H1 (cell line): ENCODE results near the gene SBK2. TPM values are rescaled to one million over a fixed set of nuclear protein-coding genes. Genes with fewer than 3 reads are reported as not detected.

Source experiments
- CTCF ChIA-PET: fragments of 300-600 bp; sonication (Branson Sonifier 250); formaldehyde crosslinking; loops from one replicate; lab custom pipeline; 2021; ENCODE audit not compliant: partially characterized antibody; lab: Charles Lee
- POLR2A ChIA-PET: fragments of 300-600 bp; sonication (Branson Sonifier 250); formaldehyde crosslinking; loops from one replicate; lab custom pipeline; 2021; ENCODE audit warnings: inconsistent platforms; ENCODE audit not compliant: partially characterized antibody; lab: Charles Lee
- DNase-seq, 2 experiments: peaks; one replicate each; pipeline versions ENCODE4 v3.0.0 to v3.0.0-alpha.2; 2010 to 2022; ENCODE audit warnings: low spot score in 2 of 2, low read depth in 1 of 2, mixed read lengths in 1 of 2
- FAIRE-seq: peaks from 2 replicates; lab custom pipeline; 2011; peaks lifted over from hg19 to GRCh38; lab: Jason Lieb, UNC
- H2AFZ ChIP-seq: 2 replicates; pipeline ENCODE4 v1.8.1; 2012; ENCODE audit warnings: low read length, inconsistent platforms
- H2AK5ac ChIP-seq: 2 replicates; pipeline ENCODE4 v1.6.1; 2013; ENCODE audit warnings: low read depth, low read length
- H2BK120ac ChIP-seq: replicated peaks from 2 replicates; pipeline ENCODE3; 2013; ENCODE audit warnings: low read depth, low read length, inconsistent platforms
- H2BK12ac ChIP-seq: 2 replicates; pipeline ENCODE4 v1.6.1; 2013; ENCODE audit warnings: low read depth, low read length
- H2BK15ac ChIP-seq: 2 replicates; pipeline ENCODE4 v1.6.1; 2013; ENCODE audit warnings: low read length
- H2BK20ac ChIP-seq: 2 replicates; pipeline ENCODE4 v1.6.1; 2013; ENCODE audit warnings: low read length
- H2BK5ac ChIP-seq: 2 replicates; pipeline ENCODE4 v1.6.1; 2013; ENCODE audit warnings: low read depth, low read length
- H3K14ac ChIP-seq: 2 replicates; pipeline ENCODE4 v1.6.1; 2013; ENCODE audit warnings: inconsistent platforms; ENCODE audit not compliant: insufficient read length
- H3K18ac ChIP-seq: 2 replicates; pipeline ENCODE4 v1.6.1; 2013; ENCODE audit warnings: low read length; ENCODE audit errors: extremely low read depth
- H3K23ac ChIP-seq: 2 replicates; pipeline ENCODE4 v1.6.1; 2013; ENCODE audit warnings: inconsistent platforms; ENCODE audit not compliant: insufficient read length
- H3K23me2 ChIP-seq: 2 replicates; pipeline ENCODE4 v1.6.1; 2013; ENCODE audit warnings: low read depth, low read length
- H3K27ac ChIP-seq: 2 replicates; pipeline ENCODE4 v1.6.1; 2011; ENCODE audit warnings: low read depth, low read length, inconsistent platforms
- H3K27me3 ChIP-seq, 4 experiments: replicated peaks in 1 of 4; 1 replicate in 1 of 4; 2 replicates in 3 of 4; pipeline versions ENCODE4 v1.6.1 to v1.8.1; 2011 to 2013; ENCODE audit warnings: low read length in 3 of 4, mild to moderate bottlenecking in 3 of 4, inconsistent platforms in 2 of 4, mixed read lengths in 2 of 4, moderate library complexity in 1 of 4; ENCODE audit not compliant: control insufficient read depth in 3 of 4, insufficient read depth in 3 of 4; ENCODE audit errors: extremely low read depth in 1 of 4
- H3K36me3 ChIP-seq, 4 experiments: 2 replicates each; pipeline versions ENCODE4 v1.6.1 to v1.8.1; 2011 to 2013; ENCODE audit warnings: mild to moderate bottlenecking in 4 of 4, low read length in 3 of 4, moderate library complexity in 2 of 4, control low read depth in 1 of 4, inconsistent platforms in 1 of 4; ENCODE audit not compliant: insufficient read depth in 4 of 4, control insufficient read depth in 2 of 4
- H3K4ac ChIP-seq: replicated peaks from 2 replicates; pipeline ENCODE3; 2013; ENCODE audit warnings: low read length, low read depth, mixed read lengths, inconsistent platforms; ENCODE audit not compliant: insufficient read length
- H3K4me1 ChIP-seq, 4 experiments: replicated peaks in 1 of 4; 1 replicate in 1 of 4; 2 replicates in 3 of 4; pipeline versions ENCODE4 v1.6.1 to v1.8.1; 2011 to 2013; ENCODE audit warnings: low read length in 3 of 4, inconsistent platforms in 2 of 4, mixed read lengths in 1 of 4; ENCODE audit not compliant: insufficient read depth in 4 of 4, control insufficient read depth in 3 of 4
- H3K4me2 ChIP-seq, 2 experiments: 2 replicates each; pipeline versions ENCODE4 v1.6.1 to v1.8.1; 2011 to 2013; ENCODE audit warnings: low read depth in 2 of 2, low read length in 2 of 2, control low read depth in 1 of 2, inconsistent platforms in 1 of 2, mild to moderate bottlenecking in 1 of 2; ENCODE audit not compliant: insufficient read depth in 1 of 2
- H3K4me3 ChIP-seq, 4 experiments: fragments of 200-600, 300-600 bp in 1 of 4; sonication (generic), shearing (Covaris generic), sonication (Bioruptor Twin) in 1 of 4; 2 replicates each; pipeline versions ENCODE4 v1.5.1 to v1.8.1; 2011 to 2016; ENCODE audit warnings: low read length in 4 of 4, low read depth in 3 of 4, control low read depth in 2 of 4, inconsistent platforms in 2 of 4, mild to moderate bottlenecking in 2 of 4, mixed read lengths in 1 of 4, moderate library complexity in 1 of 4; ENCODE audit not compliant: insufficient read depth in 2 of 4; ENCODE audit errors: extremely low read depth in 1 of 4
- H3K56ac ChIP-seq: replicated peaks from 2 replicates; pipeline ENCODE3; 2013; ENCODE audit warnings: low read depth, mild to moderate bottlenecking, mixed read lengths, low read length, inconsistent platforms; ENCODE audit not compliant: insufficient read length
- H3K79me1 ChIP-seq: 2 replicates; pipeline ENCODE4 v1.6.1; 2013; ENCODE audit warnings: low read depth, low read length, control low read depth
- H3K79me2 ChIP-seq, 2 experiments: 2 replicates each; pipeline versions ENCODE4 v1.6.1 to v1.8.1; 2012 to 2013; ENCODE audit warnings: low read length in 2 of 2, mild to moderate bottlenecking in 2 of 2, inconsistent platforms in 1 of 2; ENCODE audit not compliant: insufficient read depth in 2 of 2, control insufficient read depth in 1 of 2
- H3K9ac ChIP-seq, 4 experiments: replicated peaks in 1 of 4; 1 replicate in 1 of 4; 2 replicates in 3 of 4; pipeline versions ENCODE4 v1.6.1 to v1.8.1; 2011 to 2013; ENCODE audit warnings: low read depth in 3 of 4, low read length in 3 of 4, control low read depth in 2 of 4, mild to moderate bottlenecking in 2 of 4, moderate library complexity in 2 of 4, inconsistent platforms in 1 of 4; ENCODE audit errors: extremely low read depth in 1 of 4
- H3K9me3 ChIP-seq, 2 experiments: 2 replicates each; pipeline versions ENCODE4 v1.6.1 to v1.8.1; 2012 to 2013; ENCODE audit warnings: mild to moderate bottlenecking in 2 of 2, moderate library complexity in 2 of 2, control low read depth in 1 of 2, inconsistent platforms in 1 of 2, low read depth in 1 of 2, low read length in 1 of 2, mixed read lengths in 1 of 2; ENCODE audit not compliant: insufficient read depth in 2 of 2
- H4K20me1 ChIP-seq, 2 experiments: replicated peaks in 1 of 2; 2 replicates each; pipeline versions ENCODE3 to v1.8.1; 2011 to 2013; ENCODE audit warnings: inconsistent platforms in 2 of 2, low read length in 2 of 2, mild to moderate bottlenecking in 1 of 2; ENCODE audit not compliant: insufficient read depth in 2 of 2, control insufficient read depth in 1 of 2
- H4K5ac ChIP-seq: 2 replicates; pipeline ENCODE4 v1.6.1; 2013; ENCODE audit warnings: low read length, low read depth, mixed read lengths, inconsistent platforms; ENCODE audit not compliant: insufficient read length
- H4K8ac ChIP-seq: 2 replicates; pipeline ENCODE4 v1.8.0; 2013; ENCODE audit warnings: mild to moderate bottlenecking, moderate library complexity, low read length, inconsistent platforms; ENCODE audit not compliant: insufficient read depth; ENCODE audit errors: extremely low read depth
- H4K91ac ChIP-seq: replicated peaks from 2 replicates; pipeline ENCODE3; 2013; ENCODE audit warnings: low read length, mixed read lengths, inconsistent platforms; ENCODE audit not compliant: insufficient read length
- CREB1 ChIP-seq: IDR thresholded peaks from 2 replicates; pipeline ENCODE4 v1.6.1; 2012; ENCODE audit warnings: inconsistent platforms
- EGR1 ChIP-seq: IDR thresholded peaks from 2 replicates; pipeline ENCODE4 v1.6.1; 2011; ENCODE audit warnings: low read depth, low read length, borderline replicate concordance
- EP300 ChIP-seq, 2 experiments: IDR thresholded peaks; 1 replicate in 1 of 2; 2 replicates in 1 of 2; pipeline ENCODE4 v1.6.1; 2011 to 2012; ENCODE audit warnings: low read depth in 2 of 2, low read length in 2 of 2, mild to moderate bottlenecking in 2 of 2, borderline replicate concordance in 1 of 2, inconsistent platforms in 1 of 2, moderate library complexity in 1 of 2
- GTF2F1 ChIP-seq: IDR thresholded peaks from 2 replicates; pipeline ENCODE4 v1.6.1; 2012; ENCODE audit warnings: low read depth, low read length, improper control_type of control experiment, borderline replicate concordance
- JUN ChIP-seq: IDR thresholded peaks from 2 replicates; pipeline ENCODE4 v1.6.1; 2011; ENCODE audit warnings: low read depth, mild to moderate bottlenecking, improper control_type of control experiment, low read length
- POLR2A ChIP-seq, 2 experiments: IDR thresholded peaks; 1 replicate in 1 of 2; 2 replicates in 1 of 2; pipeline ENCODE4 v1.6.1; 2011; ENCODE audit warnings: low read depth in 2 of 2, low read length in 2 of 2, mild to moderate bottlenecking in 2 of 2; ENCODE audit errors: control extremely low read depth in 1 of 2
- POLR2AphosphoS5 ChIP-seq: IDR thresholded peaks from 2 replicates; pipeline ENCODE4 v1.6.1; 2011; ENCODE audit warnings: low read depth, low read length
- POU5F1 ChIP-seq: IDR thresholded peaks from 2 replicates; pipeline ENCODE4 v1.6.1; 2011; ENCODE audit warnings: low read depth, mild to moderate bottlenecking, low read length, moderate library complexity
- SRF ChIP-seq: IDR thresholded peaks from 2 replicates; pipeline ENCODE4 v1.6.1; 2011; ENCODE audit warnings: mild to moderate bottlenecking, low read depth, low read length, moderate library complexity
- SUZ12 ChIP-seq: fragments of 200-600 bp; sonication (generic); IDR thresholded peaks from 2 replicates; pipeline ENCODE4 v1.6.1; 2012; ENCODE audit warnings: mild to moderate bottlenecking, inconsistent platforms, low read length, moderate library complexity, mixed read lengths
- TBP ChIP-seq: IDR thresholded peaks from 2 replicates; pipeline ENCODE4 v1.6.1; 2011; ENCODE audit warnings: low read depth, low read length, improper control_type of control experiment
- WGBS, 2 experiments: shearing (Covaris generic) in 1 of 2; methylation state at CpG; one replicate each; pipeline versions ENCODE4 v1.1.6 to v1.1.7; 2013 to 2015; ENCODE audit warnings: low lambda C conversion rate in 2 of 2, mixed read lengths in 2 of 2, inconsistent platforms in 1 of 2, low coverage in 1 of 2, missing lambda C conversion rate in 1 of 2; ENCODE audit not compliant: insufficient replicate concordance in 2 of 2, insufficient coverage in 1 of 2, insufficient read length in 1 of 2; ENCODE audit errors: extremely low coverage in 1 of 2, missing lambda C conversion rate in 1 of 2; 5-methylcytosine and 5-hydroxymethylcytosine counted together
- polyA plus RNA-seq, 7 experiments: library from polyadenylated mRNA; depleted of rRNA in 3 of 7; stranded (reverse) in 5 of 7; unstranded in 2 of 7; fragments of >200 nt in 5 of 7; fragments of 200-250 nt in 2 of 7; gene quantifications; 1 replicate in 5 of 7; 2 replicates in 1 of 7; 4 replicates in 1 of 7; pipeline versions ENCODE4 v1.2.1 to v1.2.3, GENCODE V29; 2011 to 2013; ENCODE audit warnings: missing spikeins in 2 of 7, mixed read lengths in 2 of 7
- total RNA-seq: library from RNA; stranded (reverse); fragmentation: NEBNext Ultra II Directional; extraction: Animal tissue kit (Norgen Biotek cat#: 25700); gene quantifications from 2 replicates; pipeline ENCODE4 v1.2.1, GENCODE V29; 2021

Gene SBK2
- total and polyA plus RNA-seq, 2 of the 8 experiments (the other 6 are each of a cell fraction or from before 2014, with no cell fraction given) = 3.2 to 4.1 TPM

- H3K4me2 ChIP-seq = peak within 1 kb of the TSS; percentile 68 to 89
- POLR2A ChIA-PET = interaction anchor here (0.6 to 6.8 kb wide), 17 partner anchors 8 to 667 kb away, joined by 3 to 50 read pairs (median 6); partner anchors contain the start of genes FIZ1, ZNF628 and ZNF865
- H3K27ac ChIP-seq = peak within 1 kb of the TSS; percentile 69; the same call in 1 of the 2 replicates
- no peak within 1 kb of the TSS for H2BK120ac ChIP-seq
- peaks cover 0 to 6% of the 10 kb centered on the region in 2 experiments for H4K20me1 ChIP-seq
- H3K23me2 ChIP-seq = peaks cover 11% of the 10 kb centered on the region
- no peak within 1 kb of the TSS for H3K23ac ChIP-seq
- peaks cover 0 to 5% of the 10 kb centered on the region in 2 experiments; a peak in 1 of 4 replicates for H3K79me2 ChIP-seq
- H3K56ac ChIP-seq = peak within 1 kb of the TSS; percentile 82
- H3K4me1 ChIP-seq = peaks cover 0 to 50% (median 36%) of the 10 kb centered on the region in 4 experiments; a peak in 6 of 7 replicates
- no peak within 1 kb of the TSS for H2BK20ac ChIP-seq
- H3K36me3 ChIP-seq = peaks cover 0 to 10% (median 0%) of the 10 kb centered on the region in 4 experiments; a peak in 2 of 8 replicates
- H3K9ac ChIP-seq = peak within 1 kb of the TSS in 3 of 4 experiments; percentile 53 to 60 (median 56); a peak in 6 of 7 replicates
- 1% methylated on average over 50 of the region's 78 CpGs; no CpG with 5 or more reads in 1 of the 2 experiments for WGBS, 2 experiments
- peak within 1 kb of the TSS; percentile 46 to 88 (median 76) for H3K4me3 ChIP-seq
- H4K5ac ChIP-seq = peak within 1 kb of the TSS; percentile 70
- CTCF ChIA-PET = interaction anchor here (1.0 to 3.9 kb wide), 8 partner anchors 12 to 183 kb away, joined by 3 to 28 read pairs (median 4); partner anchors contain the start of gene ZNF865
- H2BK5ac ChIP-seq = peak within 1 kb of the TSS; percentile 87; the same call in 1 of the 2 replicates
- H3K27me3 ChIP-seq = no peaks in the 10 kb centered on the region
- no peaks in the 10 kb centered on the region for H3K9me3 ChIP-seq
- peak within 1 kb of the TSS; percentile 87; the same call in 1 of the 2 replicates for H4K8ac ChIP-seq
- FAIRE-seq (no peak), DNase-seq (peak; percentile 68 to 97)
- H2BK15ac ChIP-seq = peak within 1 kb of the TSS; percentile 88; the same call in 1 of the 2 replicates
- no peak within 1 kb of the TSS for H2AFZ ChIP-seq
- H2BK12ac ChIP-seq = peak within 1 kb of the TSS; percentile 39; the same call in 1 of the 2 replicates
- peaks cover 4% of the 10 kb centered on the region; the same call in 1 of the 2 replicates for H3K79me1 ChIP-seq
- no peak within 1 kb of the TSS for H3K14ac ChIP-seq
- peak within 1 kb of the TSS; percentile 78 for H3K4ac ChIP-seq
- H4K91ac ChIP-seq = peak within 1 kb of the TSS; percentile 81
- peak within 1 kb of the TSS; percentile 60 for H3K18ac ChIP-seq
- H2AK5ac ChIP-seq = no peak within 1 kb of the TSS
- TF ChIP-seq POLR2AphosphoS5 (peak; percentile 44), SUZ12 (no peak), JUN (peak; percentile 35; the same call in 1 of the 2 replicates), EGR1 (peak; percentile 17; the same call in 1 of the 2 replicates), POLR2A (IDR thresholded peaks at IDR 0.05; ENCODE audit: control extremely low read depth in 1 of 2, low read depth in 2 of 2, low read length in 2 of 2) (peak in 1 of 2 experiments; percentile 55; a peak in 2 of 3 replicates), CREB1 (peak; percentile 93), TBP (peak; percentile 33), POU5F1 (no peak), EP300 (IDR thresholded peaks at IDR 0.05; ENCODE audit: borderline replicate concordance in 1 of 2, low read depth in 2 of 2, low read length in 2 of 2) (peak in 1 of 2 experiments; percentile 50; a peak in 1 of 3 replicates), GTF2F1 (no peak), SRF (0 out of 2 replicates have a peak, but pooled peaks have one; percentile 31)
Observed at GRCh38 chr19:55484593-55485438, 52.1 kb downstream of the SBK2 start, which contains the start of gene NAT14. Gene NAT14, plus strand, starts transcription at chr19:55485188. Its CDS starts 521 bp downstream, at chr19:55485709.
